HepG2 (cell line): ENCODE data around the gene AFAP1. TPM values are rescaled to one million over a fixed set of nuclear protein-coding genes. Genes with fewer than 3 reads are reported as not detected.

Source experiments
- ATAC-seq: fragments of 200-7000 bp; cut with Tn5 transposase; 3 replicates; pipeline ENCODE4 v1.9.1; 2020; ENCODE audit warnings: mild to moderate bottlenecking, moderate library complexity
- BruUV-seq: library from RNA; stranded (reverse); fragments of 400-500 nt; replicated peaks from 2 replicates; lab custom pipeline; 2021; lab: Mats Ljungman, UMichigan
- CTCF ChIA-PET: fragments of 300-600 bp; formaldehyde crosslinking; extraction: SDS; loops from one replicate; lab custom pipeline; 2021; ENCODE audit warnings: low total read pairs, inconsistent platforms, low intra/inter-chr PET ratio; lab: Yijun Ruan, JAX
- POLR2A ChIA-PET: fragments of 350-600 bp; sonication (Branson Sonifier 250); formaldehyde crosslinking; loops from one replicate; lab custom pipeline; 2020; ENCODE audit warnings: antibody characterized with exemption, inconsistent platforms; lab: Yijun Ruan, JAX
- DNase-seq: peaks from one replicate; pipeline ENCODE4 v3.0.0-alpha.2; 2015; ENCODE audit warnings: low spot score
- FAIRE-seq: peaks from 3 replicates; lab custom pipeline; 2011; peaks lifted over from hg19 to GRCh38; lab: Jason Lieb, UNC
- H2AFZ ChIP-seq: one replicate; pipeline ENCODE4 v1.6.1; 2011; ENCODE audit warnings: low read length, inconsistent platforms
- H3K27ac ChIP-seq: fragments of 300-600 bp; 3 replicates; pipeline ENCODE4 v1.8.0; 2011; ENCODE audit warnings: mixed run types, mild to moderate bottlenecking, mixed read lengths, low read length, inconsistent platforms; ENCODE audit not compliant: insufficient read depth; ENCODE audit errors: extremely low read length
- H3K27me3 ChIP-seq, 2 experiments: fragments of 200-600 bp in 1 of 2; 2 replicates in 1 of 2; 3 replicates in 1 of 2; pipeline versions ENCODE4 v1.6.0 to v1.8.0; 2011; ENCODE audit warnings: low read length in 2 of 2, mild to moderate bottlenecking in 2 of 2, moderate library complexity in 2 of 2, inconsistent platforms in 1 of 2; ENCODE audit not compliant: insufficient read depth in 2 of 2, control insufficient read depth in 1 of 2
- H3K36me3 ChIP-seq, 2 experiments: fragments of 200-600 bp in 1 of 2; replicated peaks in 1 of 2; 2 replicates in 1 of 2; 3 replicates in 1 of 2; pipeline versions ENCODE4 v1.5.1 to v1.8.0; 2011; ENCODE audit warnings: low read length in 2 of 2, inconsistent platforms in 1 of 2; ENCODE audit not compliant: insufficient read depth in 2 of 2, control insufficient read depth in 1 of 2
- H3K4me1 ChIP-seq: 2 replicates; pipeline ENCODE4 v1.5.1; 2012; ENCODE audit warnings: low read length, inconsistent platforms; ENCODE audit not compliant: insufficient read depth
- H3K4me2 ChIP-seq: 2 replicates; pipeline ENCODE4 v1.6.0; 2011; ENCODE audit warnings: low read depth, low read length, inconsistent platforms
- H3K4me3 ChIP-seq, 3 experiments: fragments of 200-600 bp in 1 of 3; sonication (generic), shearing (Covaris generic) in 1 of 3; replicated peaks in 1 of 3; 2 replicates each; pipeline ENCODE4 v1.5.1; 2011 to 2016; ENCODE audit warnings: low read length in 3 of 3, inconsistent platforms in 2 of 3, low read depth in 2 of 3, mild to moderate bottlenecking in 2 of 3, control low read depth in 1 of 3, mixed read lengths in 1 of 3; ENCODE audit not compliant: insufficient read depth in 1 of 3
- H3K79me2 ChIP-seq: one replicate; pipeline ENCODE4 v1.6.1; 2011; ENCODE audit warnings: low read length, inconsistent platforms; ENCODE audit not compliant: insufficient read depth
- H3K9ac ChIP-seq: 2 replicates; pipeline ENCODE4 v1.6.0; 2011; ENCODE audit warnings: mild to moderate bottlenecking, low read depth, low read length, inconsistent platforms; ENCODE audit not compliant: insufficient read depth
- H3K9me3 ChIP-seq: 2 replicates; pipeline ENCODE4 v1.5.1; 2012; ENCODE audit warnings: mild to moderate bottlenecking, low read length
- H4K20me1 ChIP-seq: 2 replicates; pipeline ENCODE4 v1.6.0; 2011; ENCODE audit warnings: inconsistent platforms, mild to moderate bottlenecking, low read length, moderate library complexity; ENCODE audit not compliant: insufficient read depth
- SCMH1 ChIP-seq: sonication (generic); formaldehyde crosslinking; IDR thresholded peaks from 2 replicates; pipeline ENCODE4 v1.9.0; 2021; ENCODE audit warnings: missing genetic modification reagents, mild to moderate bottlenecking, borderline replicate concordance
- TRAFD1 ChIP-seq: sonication (generic); formaldehyde crosslinking; IDR thresholded peaks from 2 replicates; pipeline ENCODE4 v1.5.1; 2020; ENCODE audit warnings: missing genetic modification reagents, mild to moderate bottlenecking, borderline replicate concordance
- ZNF772 ChIP-seq: sonication (generic); formaldehyde crosslinking; IDR thresholded peaks from 2 replicates; pipeline ENCODE4 v1.5.0; 2020; ENCODE audit warnings: mild to moderate bottlenecking, missing genetic modification reagents
- WGBS: methylation state at CpG from one replicate; pipeline ENCODE4 v1.1.6; 2017; ENCODE audit warnings: low lambda C conversion rate; 5-methylcytosine and 5-hydroxymethylcytosine counted together
- in situ Hi-C: cut with HindIII; loops from 2 replicates; pipeline ENCODE4 v1.10.0; 2017; ENCODE audit warnings: low pct_unique_long_range_greater_than_20kb; ENCODE audit not compliant: extremely low pct_ligation_motif_present
- intact Hi-C: fragments of 100-400 bp; cut with micrococcal nuclease; formaldehyde crosslinking; loops from one replicate; pipeline ENCODE4 v1.10.0; 2022; ENCODE audit not compliant: unreplicated experiment
- polyA plus RNA-seq, 8 experiments: library from polyadenylated mRNA; depleted of rRNA in 3 of 8; stranded (reverse) in 7 of 8; unstranded in 1 of 8; fragments of >200 nt; fragmentation: Illumina TruSeq in 4 of 8; extraction: Trizol in 4 of 8; gene quantifications; 2 replicates each; pipeline versions ENCODE4 v1.2.1 to v1.2.3, GENCODE V29; 2011 to 2016; ENCODE audit warnings: low read depth in 4 of 8, missing spikeins in 1 of 8, mixed read lengths in 1 of 8; ENCODE audit not compliant: insufficient read depth in 1 of 8
- total RNA-seq, 5 experiments: library from RNA; depleted of rRNA; stranded (reverse); fragments of >200 nt; fragmentation: Illumina TruSeq; extraction: Trizol; gene quantifications; 2 replicates each; pipeline ENCODE4 v1.2.3, GENCODE V29; 2016; ENCODE audit warnings: low read depth in 1 of 5
- TF ChIP-seq, protein P1 (sequence below), 2 experiments: sonication (generic) in 1 of 2; formaldehyde crosslinking in 1 of 2; IDR thresholded peaks; 2 replicates each; pipeline versions ENCODE4 v1.5.1 to v1.6.1; 2011 to 2020; ENCODE audit warnings: borderline replicate concordance in 1 of 2, low read depth in 1 of 2, low read length in 1 of 2, mild to moderate bottlenecking in 1 of 2, missing genetic modification reagents in 1 of 2, moderate library complexity in 1 of 2
- TF ChIP-seq, protein P2 (sequence below): sonication (generic); formaldehyde crosslinking; IDR thresholded peaks from 2 replicates; pipeline ENCODE4 v1.5.0; 2020; ENCODE audit warnings: mild to moderate bottlenecking, missing genetic modification reagents

The AFAP1 gene
- total and polyA plus RNA-seq, 2 of the 13 experiments (the other 11 are each of a cell fraction or from before 2014, with no cell fraction given), result 2.5 TPM

DNA sequence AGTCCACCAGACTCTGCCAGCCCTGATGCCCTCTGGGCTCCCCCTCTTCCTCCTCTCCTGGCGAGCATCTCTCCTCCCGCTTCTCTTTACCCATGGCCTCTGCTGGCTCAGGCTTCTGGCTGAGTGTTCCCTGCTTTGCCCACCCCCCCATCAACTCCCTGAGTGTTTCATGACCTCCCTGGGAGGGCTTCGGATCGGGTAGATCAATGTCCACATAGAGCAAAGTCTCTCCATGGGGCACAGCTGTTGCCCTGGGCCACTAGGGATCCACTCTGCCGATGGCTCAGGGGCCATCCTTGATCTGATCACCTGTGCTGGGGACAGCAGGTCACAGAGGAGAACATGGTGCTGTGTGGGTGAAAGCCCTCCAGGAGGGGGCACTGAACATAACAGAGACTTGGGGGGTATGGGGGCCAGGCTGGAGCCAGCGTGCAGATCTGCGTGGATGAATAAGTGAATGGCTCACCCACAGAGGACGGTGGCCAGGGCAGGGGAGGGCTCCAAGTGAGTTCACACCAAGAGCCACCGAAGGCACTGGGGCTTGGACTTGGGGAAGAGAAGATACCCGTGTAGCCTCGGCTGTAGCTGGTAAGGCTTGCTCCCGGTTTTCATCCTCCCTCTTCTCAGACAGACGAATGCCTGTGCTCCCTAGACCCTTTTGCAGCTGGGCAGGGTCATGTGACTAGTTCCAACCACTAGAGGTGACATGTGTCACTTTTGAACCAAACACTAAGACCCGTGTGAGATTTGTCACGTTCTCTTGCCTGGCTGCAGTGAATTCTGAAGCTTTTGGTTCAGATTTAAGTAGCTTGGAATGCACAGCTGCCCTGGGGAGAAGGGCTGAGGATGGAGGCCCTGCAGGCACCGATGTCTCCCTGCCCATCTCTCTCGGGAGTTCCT lies 23.2 kb upstream of the AFAP1 start (continued):
- TF ChIP-seq, protein P1, sequence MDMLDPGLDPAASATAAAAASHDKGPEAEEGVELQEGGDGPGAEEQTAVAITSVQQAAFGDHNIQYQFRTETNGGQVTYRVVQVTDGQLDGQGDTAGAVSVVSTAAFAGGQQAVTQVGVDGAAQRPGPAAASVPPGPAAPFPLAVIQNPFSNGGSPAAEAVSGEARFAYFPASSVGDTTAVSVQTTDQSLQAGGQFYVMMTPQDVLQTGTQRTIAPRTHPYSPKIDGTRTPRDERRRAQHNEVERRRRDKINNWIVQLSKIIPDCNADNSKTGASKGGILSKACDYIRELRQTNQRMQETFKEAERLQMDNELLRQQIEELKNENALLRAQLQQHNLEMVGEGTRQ (IDR thresholded peaks at IDR 0.05; ENCODE audit: low read depth, low read length), result peak; percentile 22; the same call in 1 of the 2 replicates
- TF ChIP-seq, protein P1 (CRISPR knock-in tag; IDR thresholded peaks at IDR 0.05; ENCODE audit: borderline replicate concordance), result peak; percentile 71; the same call in 1 of the 2 replicates
- 0 out of 2 replicates have a peak, but pooled peaks have one; percentile 32 for TF ChIP-seq TRAFD1 (CRISPR knock-in tag)
- 0 out of 2 replicates have a peak, but pooled peaks have one; percentile 51 for TF ChIP-seq ZNF772 (CRISPR knock-in tag)

DNA sequence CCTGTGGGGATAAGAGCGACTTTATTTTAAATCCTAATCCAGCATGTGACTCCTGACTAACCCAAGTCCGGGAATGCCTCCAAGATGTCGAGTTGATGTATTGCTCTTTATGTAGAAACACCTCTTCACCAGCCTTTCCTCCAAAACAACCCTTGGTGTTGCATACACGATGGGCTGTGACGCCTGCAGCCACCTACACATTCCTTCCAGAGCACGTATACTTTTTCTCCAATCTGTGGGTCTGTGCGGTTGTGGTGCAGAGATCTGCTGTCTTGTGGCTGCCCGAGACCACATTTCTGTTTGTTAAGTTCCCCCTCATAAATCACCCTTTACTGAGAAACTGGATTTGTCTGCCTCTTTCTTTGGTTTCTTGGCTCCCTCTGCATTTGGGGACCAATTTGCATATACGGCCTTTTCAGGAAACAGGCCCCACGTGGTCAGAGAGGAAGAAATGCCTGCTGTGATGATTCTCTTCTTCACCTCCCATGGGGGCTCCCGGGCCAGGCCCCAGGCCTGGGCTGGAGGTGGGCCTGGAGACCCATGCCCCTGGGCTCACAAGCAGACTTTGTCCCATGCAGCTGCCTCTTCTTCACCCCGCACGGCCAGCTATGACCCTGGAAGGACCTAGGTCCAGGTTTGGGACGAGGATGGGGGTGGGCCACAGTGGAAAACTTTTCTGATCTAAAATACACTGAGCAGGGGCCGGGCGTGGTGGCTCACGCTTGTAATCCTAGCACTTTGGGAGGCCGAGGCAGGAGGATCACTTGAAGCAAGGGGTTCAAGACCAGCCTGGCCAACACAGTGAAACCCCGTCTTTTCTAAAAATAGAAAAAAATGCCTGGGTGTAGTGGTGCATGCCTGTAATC lies 21.4 kb upstream of the AFAP1 start:
- no peak for DNase-seq
- ATAC-seq, result no peak
- no peak overlapping the region for H2AFZ ChIP-seq
- H3K27ac ChIP-seq, result no peak overlapping the region
- no peaks in the 10 kb centered on the region for H3K79me2 ChIP-seq
- intact Hi-C loops (no loop called here), in situ Hi-C loops (no loop called here)
- no peaks in the 10 kb centered on the region for H3K36me3 ChIP-seq
- peak overlapping the region; percentile 18; the same call in 1 of the 2 replicates for H3K4me2 ChIP-seq
- no TSS peak for BruUV-seq
- no peak overlapping the region for H3K9ac ChIP-seq
- 26% methylated on average over 16 of the region's 19 CpGs for whole genome bisulfite sequencing
- H3K27me3 ChIP-seq, result peaks cover 0 to 37% of the 10 kb centered on the region in 2 experiments; a peak in 4 of 5 replicates
- ChIA-PET POLR2A (no interaction called here), CTCF (no interaction called here)
- no peaks in the 10 kb centered on the region for H4K20me1 ChIP-seq
- no peaks in the 10 kb centered on the region for H3K9me3 ChIP-seq
- no peak overlapping the region for H3K4me3 ChIP-seq
- H3K4me1 ChIP-seq, result peaks cover 78% of the 10 kb centered on the region
- TF ChIP-seq, protein P2, sequence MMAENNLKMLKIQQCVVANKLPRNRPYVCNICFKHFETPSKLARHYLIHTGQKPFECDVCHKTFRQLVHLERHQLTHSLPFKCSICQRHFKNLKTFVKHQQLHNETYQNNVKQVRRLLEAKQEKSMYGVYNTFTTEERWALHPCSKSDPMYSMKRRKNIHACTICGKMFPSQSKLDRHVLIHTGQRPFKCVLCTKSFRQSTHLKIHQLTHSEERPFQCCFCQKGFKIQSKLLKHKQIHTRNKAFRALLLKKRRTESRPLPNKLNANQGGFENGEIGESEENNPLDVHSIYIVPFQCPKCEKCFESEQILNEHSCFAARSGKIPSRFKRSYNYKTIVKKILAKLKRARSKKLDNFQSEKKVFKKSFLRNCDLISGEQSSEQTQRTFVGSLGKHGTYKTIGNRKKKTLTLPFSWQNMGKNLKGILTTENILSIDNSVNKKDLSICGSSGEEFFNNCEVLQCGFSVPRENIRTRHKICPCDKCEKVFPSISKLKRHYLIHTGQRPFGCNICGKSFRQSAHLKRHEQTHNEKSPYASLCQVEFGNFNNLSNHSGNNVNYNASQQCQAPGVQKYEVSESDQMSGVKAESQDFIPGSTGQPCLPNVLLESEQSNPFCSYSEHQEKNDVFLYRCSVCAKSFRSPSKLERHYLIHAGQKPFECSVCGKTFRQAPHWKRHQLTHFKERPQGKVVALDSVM (CRISPR knock-in tag), result 0 out of 2 replicates have a peak, but pooled peaks have one; percentile 13
- TF ChIP-seq SCMH1 (CRISPR knock-in tag), result no peak
- FAIRE-seq, result no peak
